Smooth muscle cell (in vitro differentiated cells): ENCODE data around the gene PTPRD. TPM values are rescaled to one million over a fixed set of nuclear protein-coding genes. Genes with fewer than 3 reads are reported as not detected.

Source experiments
- DNase-seq: peaks from one replicate; lab custom pipeline; 2025; ENCODE audit not compliant: unreplicated experiment; lab: John Stamatoyannopoulos, UW
- H2AFZ ChIP-seq: fragments of 200-600 bp; sonication (generic); 2 replicates; pipeline ENCODE4 v1.6.0; 2016; ENCODE audit warnings: antibody characterized with exemption, low read depth, mild to moderate bottlenecking
- H3F3A ChIP-seq: fragments of 200-600 bp; sonication (generic); 2 replicates; pipeline ENCODE4 v1.6.0; 2017; ENCODE audit warnings: antibody characterized with exemption, low read depth
- H3K27ac ChIP-seq: fragments of 200-600 bp; sonication (generic); 2 replicates; pipeline ENCODE4 v1.5.1; 2016; ENCODE audit warnings: low read depth, mild to moderate bottlenecking
- H3K27me3 ChIP-seq: fragments of 200-600 bp; sonication (generic); 2 replicates; pipeline ENCODE4 v1.6.1; 2016; ENCODE audit warnings: low read depth, mild to moderate bottlenecking
- H3K36me3 ChIP-seq: fragments of 200-600 bp; sonication (generic); 2 replicates; pipeline ENCODE4 v1.5.1; 2016; ENCODE audit warnings: low read depth
- H3K4me1 ChIP-seq: fragments of 200-600 bp; sonication (generic); 2 replicates; pipeline ENCODE4 v1.5.1; 2016; ENCODE audit warnings: low read depth
- H3K4me2 ChIP-seq: fragments of 200-600 bp; sonication (generic); 2 replicates; pipeline ENCODE4 v1.6.0; 2016; ENCODE audit warnings: mild to moderate bottlenecking
- H3K4me3 ChIP-seq: fragments of 200-600 bp; sonication (generic); 2 replicates; pipeline ENCODE4 v1.5.1; 2016; ENCODE audit warnings: mild to moderate bottlenecking
- H3K79me2 ChIP-seq: fragments of 200-600 bp; sonication (generic); 2 replicates; pipeline ENCODE4 v1.6.0; 2016; ENCODE audit warnings: low read depth, mild to moderate bottlenecking
- H3K9ac ChIP-seq: fragments of 200-600 bp; sonication (generic); 2 replicates; pipeline ENCODE4 v1.6.0; 2016; ENCODE audit warnings: low read depth
- H3K9me3 ChIP-seq: fragments of 200-600 bp; sonication (generic); replicated peaks from 2 replicates; pipeline ENCODE4 v1.5.1; 2016; ENCODE audit warnings: low read depth
- H4K20me1 ChIP-seq: fragments of 200-600 bp; sonication (generic); 2 replicates; pipeline ENCODE4 v1.6.0; 2016; ENCODE audit warnings: low read depth
- WGBS: methylation state at CpG from one replicate; pipeline ENCODE4 v1.1.7; 2016; ENCODE audit warnings: low lambda C conversion rate; 5-methylcytosine and 5-hydroxymethylcytosine counted together
- polyA plus RNA-seq: library from polyadenylated mRNA; unstranded; fragments of >200 nt; fragmentation: Nextera tagmentation; extraction: Ambion mirVana; gene quantifications from 2 replicates; pipeline ENCODE4 v1.2.1, GENCODE V29; 2016
- total RNA-seq: library from RNA; depleted of rRNA; stranded (reverse); fragments of >200 nt; gene quantifications from 2 replicates; pipeline ENCODE4 v1.2.3, GENCODE V29; 2014
- TF ChIP-seq, protein P1 (sequence below): fragments of 200-600 bp; sonication (generic); IDR thresholded peaks from 2 replicates; pipeline ENCODE4 v1.5.1; 2017; ENCODE audit warnings: borderline replicate concordance, mild to moderate bottlenecking, antibody characterized with exemption; ENCODE audit not compliant: insufficient read depth, poor library complexity, severe bottlenecking

The PTPRD gene
- total and polyA plus RNA-seq, 2 experiments from 2014 or later, result 6.5 to 61.0 TPM

DNA sequence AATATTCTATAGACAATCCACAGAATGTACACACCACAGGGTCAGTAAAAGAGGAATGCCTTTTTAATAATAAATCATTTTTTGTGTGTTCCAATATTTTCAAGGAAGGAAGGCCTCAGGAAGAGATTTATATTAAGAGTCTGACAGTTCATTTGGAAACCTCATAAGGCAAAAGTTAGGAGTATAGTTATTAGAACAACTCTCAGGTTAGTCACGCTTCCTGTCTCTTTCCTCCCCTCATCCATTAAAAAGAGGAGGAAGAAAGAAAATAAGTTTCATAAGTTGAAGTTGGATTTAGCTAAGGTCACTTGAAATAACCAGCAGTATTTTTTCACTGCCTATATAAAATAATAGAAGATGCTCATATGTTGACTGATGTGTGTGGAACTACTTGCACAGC is 863.2 kb downstream of the PTPRD start:
- Histone ChIP-seq H3K4me3 (no peak overlapping the region), H3K4me2 (no peak overlapping the region), H3K9me3 (no peaks in the 10 kb centered on the region), H3K36me3 (no peaks in the 10 kb centered on the region), H3K4me1 (no peaks in the 10 kb centered on the region), H3F3A (no peaks in the 10 kb centered on the region), H3K27me3 (peaks cover 2% of the 10 kb centered on the region), H3K27ac (no peak overlapping the region), H4K20me1 (no peaks in the 10 kb centered on the region), H3K9ac (no peak overlapping the region), H2AFZ (no peak overlapping the region), H3K79me2 (no peaks in the 10 kb centered on the region)
- WGBS, result 94% methylated on average over 1 of the region's 1 CpG
- no peak for DNase-seq
- TF ChIP-seq, protein P1, sequence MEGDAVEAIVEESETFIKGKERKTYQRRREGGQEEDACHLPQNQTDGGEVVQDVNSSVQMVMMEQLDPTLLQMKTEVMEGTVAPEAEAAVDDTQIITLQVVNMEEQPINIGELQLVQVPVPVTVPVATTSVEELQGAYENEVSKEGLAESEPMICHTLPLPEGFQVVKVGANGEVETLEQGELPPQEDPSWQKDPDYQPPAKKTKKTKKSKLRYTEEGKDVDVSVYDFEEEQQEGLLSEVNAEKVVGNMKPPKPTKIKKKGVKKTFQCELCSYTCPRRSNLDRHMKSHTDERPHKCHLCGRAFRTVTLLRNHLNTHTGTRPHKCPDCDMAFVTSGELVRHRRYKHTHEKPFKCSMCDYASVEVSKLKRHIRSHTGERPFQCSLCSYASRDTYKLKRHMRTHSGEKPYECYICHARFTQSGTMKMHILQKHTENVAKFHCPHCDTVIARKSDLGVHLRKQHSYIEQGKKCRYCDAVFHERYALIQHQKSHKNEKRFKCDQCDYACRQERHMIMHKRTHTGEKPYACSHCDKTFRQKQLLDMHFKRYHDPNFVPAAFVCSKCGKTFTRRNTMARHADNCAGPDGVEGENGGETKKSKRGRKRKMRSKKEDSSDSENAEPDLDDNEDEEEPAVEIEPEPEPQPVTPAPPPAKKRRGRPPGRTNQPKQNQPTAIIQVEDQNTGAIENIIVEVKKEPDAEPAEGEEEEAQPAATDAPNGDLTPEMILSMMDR, result no peak

DNA sequence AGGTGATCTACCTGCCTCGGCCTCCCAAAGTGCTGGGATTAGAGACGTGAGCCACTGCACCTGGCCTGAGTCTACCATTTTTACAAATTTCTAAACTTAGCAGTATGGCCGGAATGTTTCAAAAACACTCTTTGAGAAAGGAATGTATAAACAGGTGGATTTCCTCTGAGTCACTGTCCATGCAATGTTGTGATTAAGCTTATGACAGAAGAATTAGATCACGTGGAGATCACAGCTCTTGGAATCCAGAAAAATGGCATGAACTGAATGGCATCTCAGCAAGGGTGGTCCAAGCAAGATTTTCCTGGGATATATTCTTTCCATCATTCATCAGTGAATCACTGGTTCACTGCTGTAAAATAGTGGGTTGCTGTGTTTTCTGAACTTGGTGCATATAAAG is 865.0 kb downstream of the PTPRD start:
- 76% methylated on average over 4 of the region's 4 CpGs for WGBS
- no peak for DNase-seq
- Histone ChIP-seq H3K4me2 (no peak overlapping the region), H3K27me3 (peaks cover 2% of the 10 kb centered on the region), H3F3A (no peaks in the 10 kb centered on the region), H3K4me1 (no peaks in the 10 kb centered on the region), H3K9ac (no peak overlapping the region), H3K9me3 (no peaks in the 10 kb centered on the region), H2AFZ (no peak overlapping the region), H3K27ac (no peak overlapping the region), H3K79me2 (no peaks in the 10 kb centered on the region), H3K4me3 (no peak overlapping the region), H4K20me1 (no peaks in the 10 kb centered on the region), H3K36me3 (no peaks in the 10 kb centered on the region)
- TF ChIP-seq, protein P1, result no peak

DNA sequence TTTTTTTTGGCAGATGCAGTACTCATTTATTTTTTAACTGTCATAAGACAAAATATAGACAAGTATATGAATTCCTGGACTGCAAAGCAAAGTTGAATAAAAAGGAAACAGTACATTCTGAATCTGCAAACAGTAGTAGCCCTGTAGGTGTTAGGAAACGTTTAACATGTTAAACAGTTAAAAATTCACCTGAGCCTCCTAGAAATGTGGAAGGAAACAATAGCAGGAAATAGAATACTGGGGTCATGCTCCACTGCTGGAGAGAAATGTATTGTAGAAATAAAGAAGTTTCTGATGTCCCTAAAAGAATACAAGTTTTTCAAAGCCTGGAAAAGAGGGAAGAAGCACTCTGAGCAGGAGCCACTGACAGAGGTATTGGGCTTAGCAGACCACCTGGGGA is 866.0 kb downstream of the PTPRD start:
- 70% methylated on average over 1 of the region's 1 CpG for WGBS
- H3K27ac ChIP-seq, result no peak overlapping the region

DNA sequence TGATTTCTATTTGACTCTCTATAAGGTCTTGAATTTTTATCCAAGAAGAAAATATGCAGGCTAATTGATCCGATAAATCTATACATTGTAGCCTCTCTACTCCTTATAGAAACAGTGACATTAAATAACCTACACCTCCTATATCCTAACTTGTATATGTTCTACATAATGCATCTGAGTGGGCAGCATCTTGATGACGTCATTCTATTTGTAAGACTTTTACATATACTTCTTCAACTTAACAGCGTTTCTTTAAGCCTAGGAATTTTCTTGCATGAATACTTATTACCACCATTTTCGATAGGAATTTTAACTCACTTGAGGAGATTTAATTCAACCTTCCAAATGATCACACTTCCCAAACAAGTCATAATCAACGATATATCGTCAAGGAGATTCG is 869.0 kb downstream of the PTPRD start:
- 67% methylated on average over 7 of the region's 7 CpGs for WGBS
- no peak overlapping the region for H3K27ac ChIP-seq

More for the DNA sequence above, 866.0 kb downstream of the PTPRD start:
- DNase-seq, result no peak
- Histone ChIP-seq H3K4me2 (no peak overlapping the region), H3F3A (no peaks in the 10 kb centered on the region), H3K9ac (no peak overlapping the region), H3K4me1 (no peaks in the 10 kb centered on the region), H3K36me3 (no peaks in the 10 kb centered on the region), H3K4me3 (no peak overlapping the region), H3K79me2 (no peaks in the 10 kb centered on the region), H3K27me3 (peaks cover 2% of the 10 kb centered on the region), H2AFZ (no peak overlapping the region), H4K20me1 (no peaks in the 10 kb centered on the region), H3K9me3 (no peaks in the 10 kb centered on the region)
- TF ChIP-seq, protein P1, result no peak

More for the DNA sequence above, 869.0 kb downstream of the PTPRD start:
- TF ChIP-seq, protein P1, result no peak
- no peak for DNase-seq
- H3F3A ChIP-seq, result no peaks in the 10 kb centered on the region
- H3K36me3 ChIP-seq, result no peaks in the 10 kb centered on the region
- no peaks in the 10 kb centered on the region for H4K20me1 ChIP-seq
- H3K4me2 ChIP-seq, result no peak overlapping the region
- no peaks in the 10 kb centered on the region for H3K4me1 ChIP-seq
- no peak overlapping the region for H2AFZ ChIP-seq
- H3K4me3 ChIP-seq, result no peak overlapping the region
- no peaks in the 10 kb centered on the region for H3K79me2 ChIP-seq
- H3K27me3 ChIP-seq, result peaks cover 2% of the 10 kb centered on the region
- H3K9me3 ChIP-seq, result no peaks in the 10 kb centered on the region
- no peak overlapping the region for H3K9ac ChIP-seq
